ENCODE measurements around the gene BSN. TPM values are rescaled to one million over a fixed set of nuclear protein-coding genes. Genes with fewer than 3 reads are reported as not detected.

BSN gene
- total RNA-seq, 4 donors from 2014 or later: 0.44 to 1.8 (median 0.92) TPM

DNA sequence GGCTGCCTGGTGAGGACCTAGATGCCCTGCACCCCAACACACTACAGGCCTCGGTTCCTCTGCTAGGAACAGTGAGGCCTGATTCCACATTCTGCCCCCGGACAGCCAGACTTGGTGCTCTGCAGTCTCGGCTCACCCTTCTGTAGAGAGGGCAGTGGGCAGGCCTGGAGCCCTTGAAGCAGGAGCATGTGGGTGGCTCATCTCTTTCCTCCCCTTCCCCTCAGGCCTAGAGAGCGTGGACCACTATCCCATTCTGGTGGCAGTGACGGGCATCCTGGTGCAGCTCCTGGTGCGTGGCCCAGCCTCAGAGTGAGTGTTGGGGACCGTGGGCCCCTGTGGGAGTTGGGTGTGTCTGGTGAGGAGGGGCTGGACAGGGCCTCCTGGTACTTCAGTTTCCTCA is 161.9 kb downstream of the BSN start:
- no peaks in the 10 kb centered on the region for H3K27me3 ChIP-seq
- 89 to 92% methylated on average over 3 to 7 of the region's 7 CpGs for WGBS, 2 donors
- H3K4me1 ChIP-seq: peaks cover 0 to 26% (median 9%) of the 10 kb centered on the region in 4 donors
- no peaks in the 10 kb centered on the region for H3K9me3 ChIP-seq
- peaks cover 0 to 77% (median 0%) of the 10 kb centered on the region in 3 donors for H3K36me3 ChIP-seq
- DNase-seq (ENCODE audit: low spot score in 2 of 2): no peak
- TF ChIP-seq POLR2A (IDR thresholded peaks at IDR 0.05) (no peak), EP300 (IDR thresholded peaks at IDR 0.05) (no peak)
- TF ChIP-seq, protein P1, sequence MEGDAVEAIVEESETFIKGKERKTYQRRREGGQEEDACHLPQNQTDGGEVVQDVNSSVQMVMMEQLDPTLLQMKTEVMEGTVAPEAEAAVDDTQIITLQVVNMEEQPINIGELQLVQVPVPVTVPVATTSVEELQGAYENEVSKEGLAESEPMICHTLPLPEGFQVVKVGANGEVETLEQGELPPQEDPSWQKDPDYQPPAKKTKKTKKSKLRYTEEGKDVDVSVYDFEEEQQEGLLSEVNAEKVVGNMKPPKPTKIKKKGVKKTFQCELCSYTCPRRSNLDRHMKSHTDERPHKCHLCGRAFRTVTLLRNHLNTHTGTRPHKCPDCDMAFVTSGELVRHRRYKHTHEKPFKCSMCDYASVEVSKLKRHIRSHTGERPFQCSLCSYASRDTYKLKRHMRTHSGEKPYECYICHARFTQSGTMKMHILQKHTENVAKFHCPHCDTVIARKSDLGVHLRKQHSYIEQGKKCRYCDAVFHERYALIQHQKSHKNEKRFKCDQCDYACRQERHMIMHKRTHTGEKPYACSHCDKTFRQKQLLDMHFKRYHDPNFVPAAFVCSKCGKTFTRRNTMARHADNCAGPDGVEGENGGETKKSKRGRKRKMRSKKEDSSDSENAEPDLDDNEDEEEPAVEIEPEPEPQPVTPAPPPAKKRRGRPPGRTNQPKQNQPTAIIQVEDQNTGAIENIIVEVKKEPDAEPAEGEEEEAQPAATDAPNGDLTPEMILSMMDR (IDR thresholded peaks at IDR 0.05): no peak
- H3K27ac ChIP-seq: no peak overlapping the region
- no peak overlapping the region for H3K4me3 ChIP-seq

DNA sequence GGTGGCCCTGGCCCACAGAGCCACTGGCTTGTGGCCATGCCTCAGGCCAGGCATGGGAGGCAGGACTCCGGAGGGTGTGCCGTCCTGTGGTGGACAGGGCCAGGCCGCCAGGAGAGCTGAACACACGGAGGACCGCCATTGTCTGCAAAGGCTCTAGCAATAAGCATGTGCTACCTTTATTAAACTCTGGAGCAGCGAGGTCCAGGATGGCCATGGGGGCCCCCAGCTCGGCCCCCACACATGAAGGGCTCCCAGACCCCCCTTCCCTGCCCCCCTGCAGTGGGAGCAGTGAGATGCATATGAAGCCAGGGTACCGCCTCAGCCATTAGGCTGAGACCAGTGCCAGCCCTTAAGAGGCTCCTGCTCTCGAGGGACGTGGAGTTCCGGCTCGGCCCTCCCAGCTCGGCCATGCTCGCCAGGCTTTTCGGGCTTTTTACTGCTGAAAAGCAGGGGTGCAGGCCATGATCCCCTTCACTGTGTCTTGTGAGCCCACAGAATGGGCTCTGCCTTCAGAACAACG is 162.5 kb downstream of the BSN start:
- H3K9me3 ChIP-seq: no peaks in the 10 kb centered on the region
- no peak overlapping the region for H3K4me3 ChIP-seq
- H3K4me1 ChIP-seq: peaks cover 0 to 26% (median 9%) of the 10 kb centered on the region in 4 donors
- TF ChIP-seq, protein P1 (IDR thresholded peaks at IDR 0.05): no peak
- TF ChIP-seq POLR2A (IDR thresholded peaks at IDR 0.05) (no peak), EP300 (IDR thresholded peaks at IDR 0.05) (no peak)
- peaks cover 0 to 77% (median 0%) of the 10 kb centered on the region in 3 donors for H3K36me3 ChIP-seq
- no peak for DNase-seq (ENCODE audit: low spot score in 2 of 2)
- 80 to 87% methylated on average over 10 to 14 of the region's 16 CpGs for WGBS, 2 donors
- no peaks in the 10 kb centered on the region for H3K27me3 ChIP-seq
- H3K27ac ChIP-seq: no peak overlapping the region

DNA sequence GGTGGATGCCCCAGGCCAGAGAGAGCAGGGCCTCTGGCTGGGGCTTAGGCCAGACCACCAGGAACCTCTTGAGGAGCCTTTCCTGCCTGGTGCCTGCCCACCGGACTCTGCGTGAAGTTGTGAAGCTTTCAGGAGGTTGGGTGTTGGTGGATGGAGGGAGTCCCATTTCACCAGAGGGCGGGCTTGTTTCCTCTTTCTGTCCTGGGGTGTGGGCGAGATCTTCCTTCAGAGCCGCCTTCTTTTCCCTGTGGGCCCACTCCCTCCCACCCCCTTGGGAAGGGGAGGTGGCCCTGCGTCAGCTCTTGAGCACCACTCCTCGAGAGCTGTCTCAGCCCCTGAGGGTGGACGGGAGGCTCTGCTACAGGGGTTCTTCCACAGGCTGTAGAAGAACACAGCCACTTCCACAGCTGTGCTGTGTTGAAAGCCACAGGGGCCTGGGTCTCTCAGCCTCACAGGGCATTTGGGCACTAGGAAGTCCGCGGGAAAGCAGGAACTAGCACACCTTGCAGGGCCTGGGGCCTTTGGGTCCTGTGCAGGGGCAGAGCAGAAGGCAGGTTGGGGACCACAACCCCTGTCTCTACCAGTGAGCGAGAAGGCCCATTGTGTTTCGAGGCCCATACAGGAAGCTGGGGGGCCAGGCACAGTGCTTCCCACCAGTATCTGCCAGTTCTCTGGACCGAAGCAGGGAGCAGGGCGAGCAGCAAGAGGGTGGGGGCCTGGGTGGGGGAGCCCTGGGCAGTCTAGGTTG is 163.1 kb downstream of the BSN start:
- TF ChIP-seq POLR2A (IDR thresholded peaks at IDR 0.05): no peak
- no peak for TF ChIP-seq EP300 (IDR thresholded peaks at IDR 0.05)
- TF ChIP-seq, protein P1 (IDR thresholded peaks at IDR 0.05): no peak
- WGBS, 2 donors: 80 to 88% methylated on average over 12 to 14 of the region's 14 CpGs
- Histone ChIP-seq H3K27me3 (no peaks in the 10 kb centered on the region), H3K4me3 (no peak overlapping the region), H3K27ac (no peak overlapping the region), H3K9me3 (no peaks in the 10 kb centered on the region), H3K36me3 (peaks cover 0 to 77% (median 0%) of the 10 kb centered on the region in 3 donors), H3K4me1 (peaks cover 0 to 30% (median 10%) of the 10 kb centered on the region in 4 donors)
- DNase-seq (ENCODE audit: low spot score in 2 of 2): no peak

- Histone ChIP-seq H3K36me3 (peaks cover 0 to 69% (median 0%) of the 10 kb centered on the region in 3 donors), H3K27ac (no peak overlapping the region), H3K4me3 (no peak overlapping the region), H3K4me1 (peaks cover 0 to 38% (median 18%) of the 10 kb centered on the region in 4 donors), H3K9me3 (no peaks in the 10 kb centered on the region), H3K27me3 (no peaks in the 10 kb centered on the region)
- no peak for DNase-seq (ENCODE audit: low spot score in 2 of 2)
- no peak for TF ChIP-seq POLR2A (IDR thresholded peaks at IDR 0.05)
- TF ChIP-seq, protein P1 (IDR thresholded peaks at IDR 0.05): no peak
- WGBS, 2 donors: 71 to 75% methylated on average over 69 to 72 of the region's 75 CpGs
These were observed 163.9 kb downstream of the BSN start for GRCh38 chr3:49717959-49718857.
